BJ (cell line): ENCODE measurements around the gene TMEM18. TPM values are rescaled to one million over a fixed set of nuclear protein-coding genes. Genes with fewer than 3 reads are reported as not detected.

ENCODE experiments used
- CTCF ChIA-PET: fragments of 350-600 bp; formaldehyde crosslinking; extraction: SDS; loops from one replicate; lab custom pipeline; 2021; ENCODE audit warnings: antibody characterized with exemption, inconsistent platforms; lab: Yijun Ruan, JAX
- POLR2A ChIA-PET: fragments of 300-600 bp; sonication (Branson Sonifier 250); formaldehyde crosslinking; extraction: SDS; loops from one replicate; lab custom pipeline; 2021; ENCODE audit warnings: antibody characterized with exemption; lab: Charles Lee
- DNase-seq: peaks from one replicate; pipeline ENCODE4 v3.0.0-alpha.2; 2011; ENCODE audit warnings: low read depth
- H3K27me3 ChIP-seq: 2 replicates; pipeline ENCODE4 v1.6.0; 2011; ENCODE audit warnings: low read length; ENCODE audit not compliant: control insufficient read depth, insufficient read depth
- H3K36me3 ChIP-seq: 2 replicates; pipeline ENCODE4 v1.5.1; 2011; ENCODE audit warnings: low read length; ENCODE audit not compliant: control insufficient read depth, insufficient read depth
- H3K4me3 ChIP-seq: 2 replicates; pipeline ENCODE4 v1.5.1; 2011; ENCODE audit warnings: low read depth, mild to moderate bottlenecking, control low read depth, low read length
- polyA plus RNA-seq: library from polyadenylated mRNA; depleted of rRNA; stranded (reverse); fragments of >200 nt; gene quantifications from 2 replicates; pipeline ENCODE4 v1.2.3, GENCODE V29; 2011
- TF ChIP-seq, protein P1 (sequence below): IDR thresholded peaks from 2 replicates; pipeline ENCODE4 v1.5.1; 2011; ENCODE audit warnings: low read depth, mild to moderate bottlenecking, control low read depth, inconsistent platforms, low read length, moderate library complexity; ENCODE audit not compliant: insufficient read depth

TMEM18 gene
- polyA plus RNA-seq, 1 experiment, result 17.9 TPM

DNA sequence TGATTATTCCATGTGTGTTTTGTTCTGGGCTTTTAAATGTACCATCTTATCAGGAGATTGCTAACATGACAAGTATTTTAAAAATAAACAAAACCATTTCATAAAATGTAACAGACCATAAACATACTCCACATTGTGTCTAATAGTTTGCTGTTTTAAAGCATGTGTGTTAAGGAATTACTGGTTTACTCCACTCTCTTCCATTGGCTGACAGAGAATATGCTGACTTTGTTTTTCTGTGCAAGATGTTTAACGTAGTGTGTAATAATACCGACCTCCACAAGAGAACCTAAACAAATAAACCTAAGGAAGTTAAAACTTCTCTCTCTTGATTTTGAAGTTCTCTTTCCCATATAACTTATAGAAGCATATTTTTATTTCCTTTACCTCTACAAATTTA is 17.0 kb upstream of the TMEM18 start:
- ChIA-PET CTCF (no interaction called here), POLR2A (interaction anchor here (0.6 kb wide), 1 partner anchor 46 kb away, joined by 3 read pairs; no protein-coding TSS in a partner anchor)
- Histone ChIP-seq H3K27me3 (no peaks in the 10 kb centered on the region; the same call in 1 of the 2 replicates), H3K36me3 (no peaks in the 10 kb centered on the region), H3K4me3 (no peak overlapping the region)
- TF ChIP-seq, protein P1, sequence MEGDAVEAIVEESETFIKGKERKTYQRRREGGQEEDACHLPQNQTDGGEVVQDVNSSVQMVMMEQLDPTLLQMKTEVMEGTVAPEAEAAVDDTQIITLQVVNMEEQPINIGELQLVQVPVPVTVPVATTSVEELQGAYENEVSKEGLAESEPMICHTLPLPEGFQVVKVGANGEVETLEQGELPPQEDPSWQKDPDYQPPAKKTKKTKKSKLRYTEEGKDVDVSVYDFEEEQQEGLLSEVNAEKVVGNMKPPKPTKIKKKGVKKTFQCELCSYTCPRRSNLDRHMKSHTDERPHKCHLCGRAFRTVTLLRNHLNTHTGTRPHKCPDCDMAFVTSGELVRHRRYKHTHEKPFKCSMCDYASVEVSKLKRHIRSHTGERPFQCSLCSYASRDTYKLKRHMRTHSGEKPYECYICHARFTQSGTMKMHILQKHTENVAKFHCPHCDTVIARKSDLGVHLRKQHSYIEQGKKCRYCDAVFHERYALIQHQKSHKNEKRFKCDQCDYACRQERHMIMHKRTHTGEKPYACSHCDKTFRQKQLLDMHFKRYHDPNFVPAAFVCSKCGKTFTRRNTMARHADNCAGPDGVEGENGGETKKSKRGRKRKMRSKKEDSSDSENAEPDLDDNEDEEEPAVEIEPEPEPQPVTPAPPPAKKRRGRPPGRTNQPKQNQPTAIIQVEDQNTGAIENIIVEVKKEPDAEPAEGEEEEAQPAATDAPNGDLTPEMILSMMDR, result no peak
- DNase-seq, result no peak

DNA sequence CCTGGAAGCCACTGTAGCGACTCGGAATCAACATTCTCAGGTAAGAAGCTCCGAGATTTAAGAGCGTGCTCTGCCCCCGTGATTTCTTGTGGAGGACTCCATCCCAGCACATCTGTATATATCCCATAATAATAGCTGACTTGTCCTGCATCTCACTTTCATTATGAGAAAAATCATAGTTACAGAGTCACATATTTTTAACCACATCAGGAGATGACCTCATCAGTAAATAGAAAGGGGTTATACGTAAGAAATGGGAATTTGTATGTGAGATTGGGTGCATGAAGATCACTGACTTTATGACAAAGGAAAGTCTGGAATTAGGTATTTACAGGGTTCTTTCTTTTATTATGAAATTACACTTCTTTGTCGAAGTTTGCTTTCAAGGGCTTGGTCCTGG is 16.4 kb upstream of the TMEM18 start:
- POLR2A ChIA-PET, result no interaction called here

DNA sequence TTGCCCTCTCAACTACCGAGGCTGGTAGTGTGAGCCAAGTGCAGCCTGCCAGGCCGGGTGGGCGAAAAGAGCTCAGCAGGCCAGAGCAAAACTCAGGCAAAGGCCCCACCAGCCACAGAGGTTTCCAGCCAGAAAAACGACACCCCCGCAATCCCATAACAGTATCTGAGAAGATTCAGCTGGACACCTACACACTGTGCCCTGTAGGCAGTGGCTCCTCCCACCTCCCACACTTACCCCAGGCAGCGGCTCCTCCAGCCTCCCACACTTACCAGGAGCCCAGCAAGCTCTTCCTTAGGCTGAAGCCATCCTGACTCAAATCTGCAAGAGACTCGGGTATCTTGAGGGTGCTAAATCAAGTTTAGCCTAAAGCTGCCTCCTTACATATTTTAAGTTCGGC is 15.6 kb upstream of the TMEM18 start:
- DNase-seq, result no peak
- ChIA-PET CTCF (interaction anchor here (1.8 kb wide), 1 partner anchor 23 kb away, joined by 5 read pairs; no protein-coding TSS in a partner anchor), POLR2A (no interaction called here)
- no peak overlapping the region for H3K4me3 ChIP-seq
- H3K27me3 ChIP-seq, result no peaks in the 10 kb centered on the region; the same call in 1 of the 2 replicates
- TF ChIP-seq, protein P1, result no peak
- H3K36me3 ChIP-seq, result no peaks in the 10 kb centered on the region

More for the DNA sequence above, 16.4 kb upstream of the TMEM18 start:
- TF ChIP-seq, protein P1, result no peak
- DNase-seq, result no peak
- no peaks in the 10 kb centered on the region; the same call in 1 of the 2 replicates for H3K27me3 ChIP-seq
- no peaks in the 10 kb centered on the region for H3K36me3 ChIP-seq
- CTCF ChIA-PET, result interaction anchor here (1.8 kb wide), 1 partner anchor 22 kb away, joined by 5 read pairs; no protein-coding TSS in a partner anchor
- no peak overlapping the region for H3K4me3 ChIP-seq

DNA sequence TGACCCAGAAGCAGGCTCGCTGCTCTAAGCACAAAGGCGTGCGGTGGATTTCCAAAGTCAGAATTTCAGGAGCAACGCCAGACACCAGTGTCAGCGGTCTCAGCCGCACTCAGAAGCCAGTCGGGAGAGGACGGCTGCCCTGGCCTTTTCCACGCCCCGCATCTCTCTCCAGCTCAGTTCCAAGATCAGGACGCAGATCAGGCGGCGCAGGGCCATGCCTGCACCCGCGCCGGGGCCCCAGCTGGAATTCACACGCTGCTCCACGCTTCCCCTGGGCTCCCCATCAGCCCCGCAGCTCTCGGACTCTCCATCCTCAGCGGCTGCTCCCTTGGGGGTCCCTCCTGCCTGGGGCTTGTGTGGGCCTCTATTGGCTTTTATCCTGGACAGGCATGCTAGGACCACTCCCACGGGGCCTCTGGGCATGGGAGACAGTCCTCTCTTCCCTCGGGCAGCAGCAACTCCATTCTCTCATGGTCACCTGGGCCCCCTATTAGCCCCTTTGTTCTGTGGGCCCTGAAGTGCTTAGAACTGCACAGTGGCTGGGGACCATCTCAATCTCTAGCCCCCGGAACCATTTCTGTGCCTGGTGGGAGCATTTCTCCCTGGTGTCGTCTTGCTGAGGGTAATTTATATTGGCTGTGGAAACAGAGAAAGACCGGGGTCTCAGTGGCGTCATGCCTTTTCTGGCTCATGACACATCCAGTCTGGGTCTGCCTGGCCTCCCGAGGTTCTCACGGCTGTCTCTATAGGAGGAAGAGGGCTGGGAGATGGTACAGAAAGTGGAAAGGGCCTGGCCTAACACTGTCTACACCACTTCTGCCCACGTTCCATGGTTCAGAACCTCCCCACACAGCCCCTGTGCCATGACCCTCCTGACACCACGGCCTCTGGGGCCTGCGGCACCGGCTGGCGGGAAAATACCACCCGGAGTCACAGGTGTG is 14.9 kb upstream of the TMEM18 start:
- Histone ChIP-seq H3K36me3 (no peaks in the 10 kb centered on the region), H3K27me3 (no peaks in the 10 kb centered on the region; the same call in 1 of the 2 replicates), H3K4me3 (no peak overlapping the region)
- POLR2A ChIA-PET, result no interaction called here
- CTCF ChIA-PET, result interaction anchor here (1.8 kb wide), 1 partner anchor 24 kb away, joined by 5 read pairs; no protein-coding TSS in a partner anchor
- no peak for DNase-seq
- TF ChIP-seq, protein P1, result no peak

DNA sequence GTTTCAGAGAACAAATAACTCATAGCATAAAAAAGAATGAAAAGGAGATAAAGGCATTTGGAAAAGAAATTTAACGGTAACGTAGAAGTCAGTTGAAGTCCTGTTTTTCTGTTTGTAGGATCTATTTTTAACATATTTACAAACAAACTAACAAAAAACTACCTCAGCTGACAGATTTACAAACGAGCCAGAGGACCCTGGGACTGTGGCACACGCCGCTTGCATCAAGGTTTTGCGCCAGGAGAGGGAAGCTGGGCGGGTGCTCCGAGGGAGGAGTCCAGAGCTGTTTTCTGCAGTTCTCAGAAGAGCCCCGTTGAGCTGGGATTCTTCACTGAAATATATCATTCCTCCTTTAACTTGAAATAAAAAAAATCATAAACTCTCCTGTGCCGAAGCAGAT is 13.6 kb upstream of the TMEM18 start:
- Histone ChIP-seq H3K36me3 (no peaks in the 10 kb centered on the region), H3K4me3 (no peak overlapping the region), H3K27me3 (no peaks in the 10 kb centered on the region; the same call in 1 of the 2 replicates)
- no peak for DNase-seq
- TF ChIP-seq, protein P1, result no peak
- CTCF ChIA-PET, result interaction anchor here (0.6 kb wide), 1 partner anchor 23 kb away, joined by 4 read pairs; no protein-coding TSS in a partner anchor
- POLR2A ChIA-PET, result no interaction called here
